ENCODE measurements around the gene SKIL. TPM values are rescaled to one million over a fixed set of nuclear protein-coding genes. Genes with fewer than 3 reads are reported as not detected.

SKIL gene
- total and polyA plus RNA-seq, 2 experiments from 2014 or later: 141 to 358 TPM

GRCh38 chr3:170436697-170437096, 79.2 kb downstream of the SKIL start (continued):
- TF ChIP-seq JUNB (IDR thresholded peaks at IDR 0.05; ENCODE audit: unreplicated experiment) (no peak), EZH2 (IDR thresholded peaks at IDR 0.05; ENCODE audit: low read depth, unreplicated experiment) (no peak), NANOG (IDR thresholded peaks at IDR 0.05; ENCODE audit: borderline replicate concordance) (no peak), ZNF331 (CRISPR knock-in tag; IDR thresholded peaks at IDR 0.05; ENCODE audit: low read depth) (no peak), ZNF114 (CRISPR knock-in tag; IDR thresholded peaks at IDR 0.05) (no peak)

DNA sequence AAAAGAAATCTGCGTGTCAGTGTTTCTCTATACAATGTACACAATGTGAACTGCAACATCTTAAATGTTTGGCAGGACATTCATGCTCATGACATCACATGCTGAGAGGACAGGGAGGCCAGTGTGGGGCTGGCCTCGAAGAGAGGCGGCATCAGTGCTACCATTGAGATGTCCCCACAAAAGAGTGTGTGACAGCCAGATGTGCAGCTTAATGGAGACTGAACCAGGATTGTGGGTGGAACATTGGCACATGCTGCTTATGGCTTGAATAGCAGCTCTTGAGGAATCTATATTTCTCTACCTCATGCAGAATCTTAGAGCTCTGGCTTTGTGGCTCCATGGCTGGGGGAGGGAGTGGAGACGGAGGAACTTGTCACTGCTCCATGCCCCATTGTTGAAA, 79.7 kb downstream of the SKIL start:
- H3K4me3 Mint-ChIP-seq: no peak overlapping the region
- Histone ChIP-seq H3K27ac (ENCODE audit: low read depth) (no peak overlapping the region), H4K20me1 (replicated peaks; ENCODE audit: insufficient read depth) (no peaks in the 10 kb centered on the region), H3K79me2 (replicated peaks; ENCODE audit: insufficient read depth) (no peaks in the 10 kb centered on the region), H2AFZ (no peak overlapping the region), H3F3A (replicated peaks; ENCODE audit: low read depth) (no peaks in the 10 kb centered on the region), H3K27me3 (ENCODE audit: insufficient read depth) (no peaks in the 10 kb centered on the region), H3K9me2 (ENCODE audit: insufficient read depth) (peaks cover 12% of the 10 kb centered on the region; the same call in 1 of the 2 replicates), H3K36me3 (ENCODE audit: insufficient read depth) (no peaks in the 10 kb centered on the region), H3K4me1 (ENCODE audit: insufficient read depth) (0 out of 2 replicates have a peak, but pooled peaks cover 6% of the 10 kb centered on the region), H3K4me3 (no peak overlapping the region), H3K4me2 (no peak overlapping the region)
- peaks cover 9% of the 10 kb centered on the region; the same call in 2 of the 3 replicates for H3K4me1 Mint-ChIP-seq
- ATAC-seq (no peak), DNase-seq (ENCODE audit: low spot score) (no peak)
- no peak for TF ChIP-seq EZH2phosphoT487 (IDR thresholded peaks at IDR 0.05; ENCODE audit: unreplicated experiment)
- TF ChIP-seq STAT1 (IDR thresholded peaks at IDR 0.05; ENCODE audit: unreplicated experiment): no peak
- no peak for TF ChIP-seq ZNF462 (CRISPR knock-in tag; IDR thresholded peaks at IDR 0.05)
- TF ChIP-seq POLR2AphosphoS5 (IDR thresholded peaks at IDR 0.05; ENCODE audit: low read depth): no peak
- no peak for TF ChIP-seq ZNF331 (CRISPR knock-in tag; IDR thresholded peaks at IDR 0.05; ENCODE audit: low read depth)
- no peak for TF ChIP-seq ZNF114 (CRISPR knock-in tag; IDR thresholded peaks at IDR 0.05)
- TF ChIP-seq EZH2 (IDR thresholded peaks at IDR 0.05; ENCODE audit: low read depth, unreplicated experiment): no peak
- no peak for TF ChIP-seq CREB1 (CRISPR knock-in tag; IDR thresholded peaks at IDR 0.05; ENCODE audit: low read depth)
- TF ChIP-seq, protein P1, sequence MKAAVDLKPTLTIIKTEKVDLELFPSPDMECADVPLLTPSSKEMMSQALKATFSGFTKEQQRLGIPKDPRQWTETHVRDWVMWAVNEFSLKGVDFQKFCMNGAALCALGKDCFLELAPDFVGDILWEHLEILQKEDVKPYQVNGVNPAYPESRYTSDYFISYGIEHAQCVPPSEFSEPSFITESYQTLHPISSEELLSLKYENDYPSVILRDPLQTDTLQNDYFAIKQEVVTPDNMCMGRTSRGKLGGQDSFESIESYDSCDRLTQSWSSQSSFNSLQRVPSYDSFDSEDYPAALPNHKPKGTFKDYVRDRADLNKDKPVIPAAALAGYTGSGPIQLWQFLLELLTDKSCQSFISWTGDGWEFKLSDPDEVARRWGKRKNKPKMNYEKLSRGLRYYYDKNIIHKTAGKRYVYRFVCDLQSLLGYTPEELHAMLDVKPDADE (IDR thresholded peaks at IDR 0.05): no peak
- no peak for TF ChIP-seq NANOG (IDR thresholded peaks at IDR 0.05; ENCODE audit: borderline replicate concordance)
- TF ChIP-seq JUNB (IDR thresholded peaks at IDR 0.05; ENCODE audit: unreplicated experiment): no peak
- TF ChIP-seq REST (IDR thresholded peaks at IDR 0.05; ENCODE audit: unreplicated experiment): no peak
- TF ChIP-seq CTCF (conservative IDR thresholded peaks at IDR 0.05; ENCODE audit: low read depth in 2 of 2): no peak
- no peaks in the 10 kb centered on the region for H3K36me3 Mint-ChIP-seq (ENCODE audit: low read depth)
- H3K27ac Mint-ChIP-seq: no peak overlapping the region
- H3K27me3 Mint-ChIP-seq (ENCODE audit: insufficient read depth, low read depth, poor library complexity): peaks cover 3% of the 10 kb centered on the region
- no peaks in the 10 kb centered on the region for H3K9me3 Mint-ChIP-seq

Data from GM23338 (cell line).